Upper lobe of left lung (tissue), 6 donors: ENCODE measurements around the gene ATG5. TPM values are rescaled to one million over a fixed set of nuclear protein-coding genes. Genes with fewer than 3 reads are reported as not detected.
"Not testable (repeated sequence)": the region's sequence is repeated elsewhere in the genome, so short reads cannot be mapped to it uniquely, and the experiment has no call there.

Experiments used
- ATAC-seq, 2 donors: fragments of 200-7000 bp; cut with Tn5 transposase; one replicate each; pipeline ENCODE4 v1.9.1; 2022; ENCODE audit warnings: mild to moderate bottlenecking in 2 of 2, moderate library complexity in 2 of 2; ENCODE audit not compliant: low FRiP score in 2 of 2
- DNase-seq, 2 donors: peaks; one replicate each; pipeline ENCODE4 v3.0.0-alpha.2; 2019 to 2020
- H3K27ac ChIP-seq, 4 donors: fragments of 200-600 bp; sonication (generic); one replicate each; pipeline ENCODE4 v1.5.1; 2016 to 2019
- H3K27me3 ChIP-seq, 4 donors: fragments of 200-600 bp; sonication (generic); one replicate each; pipeline ENCODE4 v1.5.1; 2017 to 2019
- H3K36me3 ChIP-seq, 4 donors: fragments of 200-600 bp; sonication (generic); one replicate each; pipeline ENCODE4 v1.5.1; 2016 to 2019
- H3K4me1 ChIP-seq, 4 donors: fragments of 200-600 bp; sonication (generic); one replicate each; pipeline ENCODE4 v1.5.1; 2018 to 2019
- H3K4me3 ChIP-seq, 4 donors: fragments of 200-600 bp; sonication (generic); one replicate each; pipeline ENCODE4 v1.5.1; 2017 to 2019; ENCODE audit warnings: mild to moderate bottlenecking in 2 of 4, moderate library complexity in 1 of 4
- H3K9me3 ChIP-seq, 4 donors: fragments of 200-600 bp; sonication (generic); one replicate each; pipeline ENCODE4 v1.5.1; 2018 to 2019
- EP300 ChIP-seq, 4 donors: sonication (generic); formaldehyde crosslinking; IDR thresholded peaks; one replicate each; pipeline ENCODE4 v1.5.1; 2017; ENCODE audit warnings: antibody characterized with exemption in 4 of 4, control low read depth in 2 of 4
- POLR2A ChIP-seq, 4 donors: fragments of 450-650 bp; IDR thresholded peaks; one replicate each; pipeline ENCODE4 v1.5.1; 2016 to 2017; ENCODE audit warnings: antibody characterized with exemption in 4 of 4, mild to moderate bottlenecking in 2 of 4
- POLR2AphosphoS5 ChIP-seq, 2 donors: sonication (generic); formaldehyde crosslinking; IDR thresholded peaks; one replicate each; pipeline ENCODE4 v1.5.1; 2017; ENCODE audit warnings: antibody characterized with exemption in 2 of 2
- WGBS, 2 donors: methylation state at CpG; one replicate each; pipeline ENCODE4 v1.1.5; 2017 to 2018; 5-methylcytosine and 5-hydroxymethylcytosine counted together
- total RNA-seq, 6 donors: library from RNA; depleted of rRNA in 4 of 6; stranded (reverse); fragments of >200 nt in 4 of 6; gene quantifications; one replicate each; pipeline versions ENCODE4 v1.1.0 to v1.2.1, GENCODE V29; 2016 to 2021
- TF ChIP-seq, protein P1 (sequence below), 6 experiments: fragments of 450-650 bp in 4 of 6; fragments of 200-600 bp in 2 of 6; sonication (generic) in 2 of 6; IDR thresholded peaks; one replicate each; pipeline ENCODE4 v1.5.1; 2016 to 2019; ENCODE audit warnings: antibody characterized with exemption in 6 of 6
- donor health status: DM: no; HTN: no; CAD: no; lungs with moderate emphysema.
- donor health status: DM: no; HTN: yes; CAD: no; lungs with severe emphysema.

ATG5 gene
- total RNA-seq, 6 donors from 2014 or later: 25.8 to 55.1 (median 28.7) TPM

GRCh38 chr6:106244931-106245330 is 80.6 kb downstream of the ATG5 start:
- H3K36me3 ChIP-seq: peaks cover 0 to 24% (median 0%) of the 10 kb centered on the region in 4 donors
- DNase-seq (no peak), ATAC-seq (no peak)
- 81 to 82% methylated on average over 1 of the region's 1 CpG for WGBS, 2 donors
- no peak overlapping the region for H3K27ac ChIP-seq
- H3K27me3 ChIP-seq: no peaks in the 10 kb centered on the region
- no peak overlapping the region for H3K4me3 ChIP-seq
- no peaks in the 10 kb centered on the region for H3K9me3 ChIP-seq
- no peak for TF ChIP-seq EP300 (IDR thresholded peaks at IDR 0.05)
- no peak for TF ChIP-seq POLR2A (IDR thresholded peaks at IDR 0.05)
- TF ChIP-seq, protein P1, sequence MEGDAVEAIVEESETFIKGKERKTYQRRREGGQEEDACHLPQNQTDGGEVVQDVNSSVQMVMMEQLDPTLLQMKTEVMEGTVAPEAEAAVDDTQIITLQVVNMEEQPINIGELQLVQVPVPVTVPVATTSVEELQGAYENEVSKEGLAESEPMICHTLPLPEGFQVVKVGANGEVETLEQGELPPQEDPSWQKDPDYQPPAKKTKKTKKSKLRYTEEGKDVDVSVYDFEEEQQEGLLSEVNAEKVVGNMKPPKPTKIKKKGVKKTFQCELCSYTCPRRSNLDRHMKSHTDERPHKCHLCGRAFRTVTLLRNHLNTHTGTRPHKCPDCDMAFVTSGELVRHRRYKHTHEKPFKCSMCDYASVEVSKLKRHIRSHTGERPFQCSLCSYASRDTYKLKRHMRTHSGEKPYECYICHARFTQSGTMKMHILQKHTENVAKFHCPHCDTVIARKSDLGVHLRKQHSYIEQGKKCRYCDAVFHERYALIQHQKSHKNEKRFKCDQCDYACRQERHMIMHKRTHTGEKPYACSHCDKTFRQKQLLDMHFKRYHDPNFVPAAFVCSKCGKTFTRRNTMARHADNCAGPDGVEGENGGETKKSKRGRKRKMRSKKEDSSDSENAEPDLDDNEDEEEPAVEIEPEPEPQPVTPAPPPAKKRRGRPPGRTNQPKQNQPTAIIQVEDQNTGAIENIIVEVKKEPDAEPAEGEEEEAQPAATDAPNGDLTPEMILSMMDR (IDR thresholded peaks at IDR 0.05): no peak
- H3K4me1 ChIP-seq: peaks cover 0 to 15% (median 0%) of the 10 kb centered on the region in 4 donors

DNA sequence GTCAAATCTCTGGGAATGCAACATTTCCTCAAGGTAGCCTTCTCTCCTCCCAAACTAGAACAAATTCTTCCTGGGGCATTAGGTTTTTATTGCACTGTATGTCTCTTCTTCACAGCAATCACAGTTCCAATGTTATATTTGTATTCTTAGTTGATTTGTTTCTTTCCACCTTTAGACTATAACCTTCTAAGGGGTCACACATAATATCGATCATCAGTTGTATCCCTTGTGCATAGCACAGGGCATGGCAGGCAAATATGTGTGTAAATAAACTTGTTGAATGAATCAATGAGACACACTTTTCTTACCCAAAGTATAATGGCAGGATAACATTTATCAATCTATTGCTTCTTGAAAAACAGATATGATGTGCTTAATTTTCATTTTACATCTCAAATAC is 81.0 kb downstream of the ATG5 start:
- ATAC-seq (no peak), DNase-seq (no peak)
- Histone ChIP-seq H3K4me3 (no peak overlapping the region), H3K27ac (no peak overlapping the region), H3K27me3 (no peaks in the 10 kb centered on the region), H3K36me3 (peaks cover 0 to 24% (median 0%) of the 10 kb centered on the region in 4 donors), H3K4me1 (peaks cover 0 to 15% (median 0%) of the 10 kb centered on the region in 4 donors), H3K9me3 (no peaks in the 10 kb centered on the region)
- TF ChIP-seq, protein P1 (IDR thresholded peaks at IDR 0.05): no peak
- TF ChIP-seq EP300 (IDR thresholded peaks at IDR 0.05) (no peak), POLR2AphosphoS5 (IDR thresholded peaks at IDR 0.05) (no peak)
- WGBS, 2 donors: 90 to 94% methylated on average over 1 of the region's 1 CpG

DNA sequence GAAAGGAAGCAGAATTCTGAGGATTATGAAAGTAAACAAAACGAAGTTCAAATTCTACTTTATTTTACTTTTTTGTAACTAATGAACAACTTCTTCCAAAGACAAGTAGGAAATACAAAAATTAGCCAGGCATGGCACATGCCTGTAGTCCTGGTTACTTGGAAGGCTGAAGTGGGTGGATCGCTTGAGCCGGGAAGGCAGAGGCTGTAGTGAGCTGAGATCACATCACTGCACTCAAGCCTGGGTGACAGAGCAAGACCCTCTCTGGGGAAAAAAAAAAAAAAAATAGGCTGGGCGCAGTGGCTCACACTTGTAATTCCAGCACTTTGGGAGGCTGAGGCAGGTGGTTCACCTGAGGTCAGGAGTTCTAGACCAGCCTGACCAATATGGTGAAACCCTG is 82.3 kb downstream of the ATG5 start:
- Histone ChIP-seq H3K27me3 (no peaks in the 10 kb centered on the region), H3K4me1 (peaks cover 0 to 15% (median 0%) of the 10 kb centered on the region in 4 donors), H3K27ac (no peak overlapping the region), H3K4me3 (no peak overlapping the region), H3K9me3 (no peaks in the 10 kb centered on the region), H3K36me3 (peaks cover 0 to 20% (median 0%) of the 10 kb centered on the region in 4 donors)
- no peak for DNase-seq
- 90 to 98% methylated on average over 4 of the region's 4 CpGs for WGBS, 2 donors
- ATAC-seq: no peak
- TF ChIP-seq, protein P1 (IDR thresholded peaks at IDR 0.05): no peak
- TF ChIP-seq EP300 (IDR thresholded peaks at IDR 0.05) (no peak), POLR2A (IDR thresholded peaks at IDR 0.05) (no peak), POLR2AphosphoS5 (IDR thresholded peaks at IDR 0.05) (no peak)

- ATAC-seq (no peak), DNase-seq (no peak)
- H3K36me3 ChIP-seq: peaks cover 0 to 3% (median 0%) of the 10 kb centered on the region in 4 donors
- H3K4me3 ChIP-seq: no peak overlapping the region
- H3K9me3 ChIP-seq: no peaks in the 10 kb centered on the region
- H3K4me1 ChIP-seq: peaks cover 0 to 2% (median 0%) of the 10 kb centered on the region in 4 donors
- H3K27me3 ChIP-seq: no peaks in the 10 kb centered on the region
- no peak for TF ChIP-seq EP300 (IDR thresholded peaks at IDR 0.05)
- no peak for TF ChIP-seq POLR2AphosphoS5 (IDR thresholded peaks at IDR 0.05)
- TF ChIP-seq, protein P1 (IDR thresholded peaks at IDR 0.05): no peak
- no peak for TF ChIP-seq POLR2A (IDR thresholded peaks at IDR 0.05)
- no peak overlapping the region for H3K27ac ChIP-seq
Observed at GRCh38 chr6:106241498-106241897, 84.1 kb downstream of the ATG5 start.

- no peak overlapping the region for H3K27ac ChIP-seq
- TF ChIP-seq, protein P1 (IDR thresholded peaks at IDR 0.05): no peak
- no peak for TF ChIP-seq POLR2A (IDR thresholded peaks at IDR 0.05)
- TF ChIP-seq EP300 (IDR thresholded peaks at IDR 0.05): no peak
- TF ChIP-seq POLR2AphosphoS5 (IDR thresholded peaks at IDR 0.05): no peak
- DNase-seq (no peak), ATAC-seq (no peak)
- H3K27me3 ChIP-seq: no peaks in the 10 kb centered on the region
- H3K36me3 ChIP-seq: no peaks in the 10 kb centered on the region
- no peaks in the 10 kb centered on the region for H3K9me3 ChIP-seq
- WGBS, 2 donors: 97 to 100% methylated on average over 1 of the region's 1 CpG
- H3K4me3 ChIP-seq: no peak overlapping the region
- H3K4me1 ChIP-seq: no peaks in the 10 kb centered on the region
Observed at GRCh38 chr6:106237286-106237685, 88.3 kb downstream of the ATG5 start.

DNA sequence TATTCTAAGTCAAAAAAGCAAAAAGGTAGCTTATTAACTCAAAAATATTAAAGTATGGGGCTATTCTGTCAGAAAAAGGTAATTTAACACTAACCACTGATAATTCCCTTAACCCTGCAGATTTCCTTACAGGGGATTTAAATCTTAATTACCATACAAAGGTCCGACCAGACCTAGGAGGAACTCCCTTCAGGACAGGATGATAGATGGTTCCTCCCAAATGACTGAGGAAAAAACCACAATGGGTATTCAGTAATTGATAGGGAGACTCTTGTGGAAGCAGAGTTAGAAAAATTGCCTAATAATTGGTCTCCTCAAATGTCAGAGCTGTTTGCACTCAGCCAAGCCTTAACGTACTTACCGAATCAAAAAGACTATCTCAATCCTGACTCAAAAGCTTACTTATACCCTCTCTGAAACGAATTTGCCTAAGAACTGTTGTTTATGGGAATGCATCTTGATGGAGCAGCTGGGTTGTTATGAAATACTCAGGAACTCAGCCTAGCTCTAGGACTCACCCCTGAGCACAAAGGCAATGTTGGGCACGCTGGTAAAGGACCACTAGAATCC is 95.6 kb downstream of the ATG5 start:
- not testable (repeated sequence) for ATAC-seq, H3K9me3 ChIP-seq, H3K4me3 ChIP-seq, H3K27ac ChIP-seq, H3K36me3 ChIP-seq, DNase-seq, H3K27me3 ChIP-seq, H3K4me1 ChIP-seq
- 60 to 74% methylated on average over 5 of the region's 5 CpGs for WGBS, 2 donors
